ENCODE data around the gene FYB2.

FYB2 gene

GRCh38 chr1:56683569-56683968 lies 135.6 kb downstream of the FYB2 start:
- Histone ChIP-seq H3K4me3 (ENCODE audit: low read length) (no peak overlapping the region), H3K9ac (ENCODE audit: low read length) (no peak overlapping the region), H3K27me3 (ENCODE audit: control insufficient read depth, insufficient read depth, low read length) (no peaks in the 10 kb centered on the region), H3K4me1 (ENCODE audit: control insufficient read depth, insufficient read depth, low read length) (no peaks in the 10 kb centered on the region), H3K36me3 (ENCODE audit: control insufficient read depth, insufficient read depth, low read length) (no peaks in the 10 kb centered on the region), H3K27ac (ENCODE audit: low read depth, low read length) (no peak overlapping the region)

- H3K4me1 ChIP-seq (ENCODE audit: control insufficient read depth, insufficient read depth, low read length) = no peaks in the 10 kb centered on the region
- H3K27ac ChIP-seq (ENCODE audit: low read depth, low read length) = no peak overlapping the region
- no peaks in the 10 kb centered on the region for H3K36me3 ChIP-seq (ENCODE audit: control insufficient read depth, insufficient read depth, low read length)
- H3K27me3 ChIP-seq (ENCODE audit: control insufficient read depth, insufficient read depth, low read length) = no peaks in the 10 kb centered on the region
- H3K4me3 ChIP-seq (ENCODE audit: low read length) = no peak overlapping the region
- H3K9ac ChIP-seq (ENCODE audit: low read length) = no peak overlapping the region
Observed at GRCh38 chr1:56676571-56677035, 142.6 kb downstream of the FYB2 start.

GRCh38 chr1:56675763-56676162 lies 143.4 kb downstream of the FYB2 start:
- Histone ChIP-seq H3K4me1 (ENCODE audit: control insufficient read depth, insufficient read depth, low read length) (no peaks in the 10 kb centered on the region), H3K9ac (ENCODE audit: low read length) (no peak overlapping the region), H3K27me3 (ENCODE audit: control insufficient read depth, insufficient read depth, low read length) (no peaks in the 10 kb centered on the region), H3K4me3 (ENCODE audit: low read length) (no peak overlapping the region), H3K27ac (ENCODE audit: low read depth, low read length) (no peak overlapping the region), H3K36me3 (ENCODE audit: control insufficient read depth, insufficient read depth, low read length) (no peaks in the 10 kb centered on the region)

- no peaks in the 10 kb centered on the region for H3K36me3 ChIP-seq (ENCODE audit: control insufficient read depth, insufficient read depth, low read length)
- no peak overlapping the region for H3K27ac ChIP-seq (ENCODE audit: low read depth, low read length)
- no peaks in the 10 kb centered on the region for H3K4me1 ChIP-seq (ENCODE audit: control insufficient read depth, insufficient read depth, low read length)
- H3K9ac ChIP-seq (ENCODE audit: low read length) = no peak overlapping the region
- H3K4me3 ChIP-seq (ENCODE audit: low read length) = no peak overlapping the region
- no peaks in the 10 kb centered on the region for H3K27me3 ChIP-seq (ENCODE audit: control insufficient read depth, insufficient read depth, low read length)
Observed at GRCh38 chr1:56672579-56672978, 146.6 kb downstream of the FYB2 start.

GRCh38 chr1:56671542-56671941 lies 147.7 kb downstream of the FYB2 start:
- Histone ChIP-seq H3K4me3 (ENCODE audit: low read length) (no peak overlapping the region), H3K9ac (ENCODE audit: low read length) (no peak overlapping the region), H3K36me3 (ENCODE audit: control insufficient read depth, insufficient read depth, low read length) (no peaks in the 10 kb centered on the region), H3K4me1 (ENCODE audit: control insufficient read depth, insufficient read depth, low read length) (no peaks in the 10 kb centered on the region), H3K27me3 (ENCODE audit: control insufficient read depth, insufficient read depth, low read length) (no peaks in the 10 kb centered on the region), H3K27ac (ENCODE audit: low read depth, low read length) (no peak overlapping the region)

GRCh38 chr1:56671085-56671484 lies 148.1 kb downstream of the FYB2 start:
- H3K27ac ChIP-seq (ENCODE audit: low read depth, low read length) = no peak overlapping the region
- H3K4me1 ChIP-seq (ENCODE audit: control insufficient read depth, insufficient read depth, low read length) = no peaks in the 10 kb centered on the region

GRCh38 chr1:56670350-56670749 lies 148.9 kb downstream of the FYB2 start:
- Histone ChIP-seq H3K4me1 (ENCODE audit: control insufficient read depth, insufficient read depth, low read length) (no peaks in the 10 kb centered on the region), H3K27ac (ENCODE audit: low read depth, low read length) (no peak overlapping the region), H3K4me3 (ENCODE audit: low read length) (no peak overlapping the region), H3K36me3 (ENCODE audit: control insufficient read depth, insufficient read depth, low read length) (no peaks in the 10 kb centered on the region), H3K9ac (ENCODE audit: low read length) (no peak overlapping the region), H3K27me3 (ENCODE audit: control insufficient read depth, insufficient read depth, low read length) (no peaks in the 10 kb centered on the region)

More at GRCh38 chr1:56671085-56671484, 148.1 kb downstream of the FYB2 start:
- Histone ChIP-seq H3K4me3 (ENCODE audit: low read length) (no peak overlapping the region), H3K36me3 (ENCODE audit: control insufficient read depth, insufficient read depth, low read length) (no peaks in the 10 kb centered on the region), H3K9ac (ENCODE audit: low read length) (no peak overlapping the region), H3K27me3 (ENCODE audit: control insufficient read depth, insufficient read depth, low read length) (no peaks in the 10 kb centered on the region)
